Neutrophil (primary cell): ENCODE results near the gene DPH2.

Source experiments
- H3K27ac ChIP-seq: fragments of 200-600 bp; sonication (generic); 2 replicates; pipeline ENCODE4 v1.5.1; 2016; ENCODE audit warnings: mild to moderate bottlenecking, moderate library complexity
- H3K27me3 ChIP-seq: fragments of 200-600 bp; sonication (generic); 2 replicates; pipeline ENCODE4 v1.6.0; 2016; ENCODE audit warnings: mild to moderate bottlenecking
- H3K36me3 ChIP-seq: fragments of 200-600 bp; sonication (generic); 2 replicates; pipeline ENCODE4 v1.5.1; 2017
- H3K4me1 ChIP-seq, 2 experiments: fragments of 200-600 bp in 1 of 2; sonication (generic) in 1 of 2; 1 replicate in 1 of 2; 2 replicates in 1 of 2; pipeline versions ENCODE4 v1.5.1 to v1.6.1; 2013 to 2016; ENCODE audit warnings: low read depth in 1 of 2, low read length in 1 of 2, mild to moderate bottlenecking in 1 of 2, moderate library complexity in 1 of 2; ENCODE audit not compliant: control insufficient read depth in 1 of 2, insufficient read depth in 1 of 2
- H3K4me3 ChIP-seq, 2 experiments: fragments of 200-600 bp in 1 of 2; sonication (generic) in 1 of 2; 1 replicate in 1 of 2; 2 replicates in 1 of 2; pipeline ENCODE4 v1.5.1; 2013 to 2016; ENCODE audit warnings: low read depth in 1 of 2, low read length in 1 of 2, mild to moderate bottlenecking in 1 of 2, moderate library complexity in 1 of 2
- H3K9me3 ChIP-seq: fragments of 200-600 bp; sonication (generic); 2 replicates; pipeline ENCODE4 v1.5.1; 2016
- TF ChIP-seq, protein P1 (sequence below): fragments of 200-600 bp; sonication (generic); IDR thresholded peaks from 2 replicates; pipeline ENCODE4 v1.5.1; 2016; ENCODE audit warnings: antibody characterized with exemption

DPH2 gene

DNA sequence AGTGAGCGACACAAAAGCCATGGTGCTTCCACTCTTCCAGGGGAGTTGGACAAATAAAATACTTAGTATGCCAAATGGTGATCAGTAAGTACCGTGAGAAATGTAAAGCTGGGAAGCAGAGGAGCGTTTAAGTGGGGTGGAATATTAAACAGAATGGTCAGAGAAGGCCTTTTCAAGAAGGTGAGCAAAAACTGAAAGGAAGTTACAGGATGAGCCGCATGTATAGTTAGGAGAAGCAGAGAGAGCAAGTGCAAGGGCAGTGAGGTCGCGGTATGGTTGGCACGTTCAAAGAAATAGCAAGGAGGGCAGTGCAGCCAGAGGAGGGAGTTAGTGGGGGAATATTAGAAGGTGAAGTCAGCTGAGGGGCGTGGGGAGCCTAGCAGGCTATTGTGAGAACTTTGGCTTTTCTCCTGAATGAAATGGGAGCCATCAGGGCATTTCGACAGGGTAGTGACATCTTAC lies 4.2 kb downstream of the DPH2 start:
- peak overlapping the region; percentile 98 for H3K27ac ChIP-seq
- peaks cover 30% of the 10 kb centered on the region for H3K36me3 ChIP-seq
- no peaks in the 10 kb centered on the region for H3K9me3 ChIP-seq
- peak overlapping the region; percentile 96 for H3K4me3 ChIP-seq
- peaks cover 57 to 60% of the 10 kb centered on the region in 2 experiments for H3K4me1 ChIP-seq
- no peaks in the 10 kb centered on the region for H3K27me3 ChIP-seq
- TF ChIP-seq, protein P1, sequence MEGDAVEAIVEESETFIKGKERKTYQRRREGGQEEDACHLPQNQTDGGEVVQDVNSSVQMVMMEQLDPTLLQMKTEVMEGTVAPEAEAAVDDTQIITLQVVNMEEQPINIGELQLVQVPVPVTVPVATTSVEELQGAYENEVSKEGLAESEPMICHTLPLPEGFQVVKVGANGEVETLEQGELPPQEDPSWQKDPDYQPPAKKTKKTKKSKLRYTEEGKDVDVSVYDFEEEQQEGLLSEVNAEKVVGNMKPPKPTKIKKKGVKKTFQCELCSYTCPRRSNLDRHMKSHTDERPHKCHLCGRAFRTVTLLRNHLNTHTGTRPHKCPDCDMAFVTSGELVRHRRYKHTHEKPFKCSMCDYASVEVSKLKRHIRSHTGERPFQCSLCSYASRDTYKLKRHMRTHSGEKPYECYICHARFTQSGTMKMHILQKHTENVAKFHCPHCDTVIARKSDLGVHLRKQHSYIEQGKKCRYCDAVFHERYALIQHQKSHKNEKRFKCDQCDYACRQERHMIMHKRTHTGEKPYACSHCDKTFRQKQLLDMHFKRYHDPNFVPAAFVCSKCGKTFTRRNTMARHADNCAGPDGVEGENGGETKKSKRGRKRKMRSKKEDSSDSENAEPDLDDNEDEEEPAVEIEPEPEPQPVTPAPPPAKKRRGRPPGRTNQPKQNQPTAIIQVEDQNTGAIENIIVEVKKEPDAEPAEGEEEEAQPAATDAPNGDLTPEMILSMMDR: no peak

DNA sequence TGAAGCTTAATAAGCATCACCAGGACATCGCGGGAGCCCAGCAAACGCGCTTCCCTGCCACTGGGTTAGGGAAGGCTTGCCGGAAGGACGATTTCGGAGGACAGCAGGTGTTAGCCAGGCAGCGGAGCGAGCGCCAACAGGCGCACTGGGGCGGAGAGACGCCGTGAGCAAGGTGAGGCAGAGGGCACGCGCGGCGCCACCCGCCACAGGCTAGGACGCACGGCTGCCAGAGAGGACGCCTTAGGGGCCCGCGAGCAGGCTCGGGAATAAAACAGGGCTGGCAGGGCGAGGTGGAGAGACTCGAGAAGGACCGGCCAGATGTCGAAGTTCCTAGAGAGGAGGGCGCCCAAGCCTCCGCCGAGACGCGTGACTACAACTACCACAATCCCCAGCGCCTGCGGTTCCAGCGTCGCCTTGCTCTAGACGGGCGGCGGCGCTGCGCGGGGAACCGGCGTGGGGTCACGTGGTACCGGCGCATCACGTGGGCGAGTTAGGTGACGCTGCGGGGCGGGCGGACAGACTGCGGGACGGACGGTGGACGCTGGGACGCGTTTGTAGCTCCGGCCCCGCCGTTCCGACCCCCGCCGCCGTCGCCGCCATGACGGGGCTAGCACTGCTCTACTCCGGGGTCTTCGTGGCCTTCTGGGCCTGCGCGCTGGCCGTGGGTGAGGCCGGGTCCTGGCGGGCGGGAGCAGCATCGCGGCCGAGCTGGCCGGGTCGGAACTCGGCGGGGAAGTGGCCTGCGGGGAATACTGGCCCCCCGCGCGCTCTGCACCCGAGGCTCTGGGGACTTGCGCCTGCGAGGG lies 4.8 kb downstream of the DPH2 start, which contains the start of gene ATP6V0B:
Gene ATP6V0B, plus strand, starts transcription at position 518 of the 806 bp plus-strand sequence. Its CDS starts 81 bp downstream, at position 599.
- Histone ChIP-seq H3K36me3 (peaks cover 30% of the 10 kb centered on the region), H3K27ac (peak within 1 kb of the TSS; percentile 98), H3K4me3 (peak within 1 kb of the TSS; percentile 96), H3K9me3 (no peaks in the 10 kb centered on the region), H3K4me1 (peaks cover 54 to 55% of the 10 kb centered on the region in 2 experiments), H3K27me3 (peaks cover 4% of the 10 kb centered on the region)
- TF ChIP-seq, protein P1: peak; percentile 43

DNA sequence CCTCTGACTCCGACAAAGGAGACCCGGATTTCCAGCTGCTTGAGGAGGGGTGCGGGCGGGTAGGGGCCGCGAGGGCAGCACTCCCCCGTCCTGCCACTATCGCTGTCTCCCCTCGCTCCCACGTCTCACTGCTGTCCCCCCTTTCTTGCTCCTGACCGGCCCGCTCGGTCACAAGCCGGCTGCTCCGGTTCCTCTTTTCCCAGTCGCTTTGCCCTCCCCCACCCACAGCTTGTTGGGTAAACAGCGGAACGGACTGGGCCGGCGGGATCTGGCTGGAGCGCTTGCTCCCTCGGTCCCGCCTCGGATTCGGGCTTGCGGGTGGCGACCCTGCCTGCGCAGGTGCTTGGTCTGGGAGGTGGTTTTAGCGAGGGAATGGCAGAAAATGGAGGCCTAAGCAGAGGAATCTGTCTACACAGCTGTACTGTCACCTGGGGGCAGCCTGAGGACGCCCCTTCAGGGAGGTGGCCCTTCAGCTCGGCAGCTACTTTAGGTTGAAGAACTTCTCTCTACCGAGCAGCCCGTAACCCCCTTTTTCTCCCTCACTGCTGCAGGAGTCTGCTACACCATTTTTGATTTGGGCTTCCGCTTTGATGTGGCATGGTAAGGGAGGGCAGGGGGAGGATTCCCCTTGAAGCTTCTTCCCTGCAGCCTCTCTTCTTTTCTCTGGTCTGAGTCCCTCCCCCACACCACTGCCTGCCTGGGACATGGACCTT lies 5.6 kb downstream of the DPH2 start:
- H3K27me3 ChIP-seq: peaks cover 12% of the 10 kb centered on the region
- peaks cover 30% of the 10 kb centered on the region for H3K36me3 ChIP-seq
- TF ChIP-seq, protein P1: peak; percentile 3
- no peaks in the 10 kb centered on the region for H3K9me3 ChIP-seq
- H3K4me3 ChIP-seq: peak overlapping the region; percentile 96
- peak overlapping the region; percentile 98 for H3K27ac ChIP-seq
- peaks cover 54 to 56% of the 10 kb centered on the region in 2 experiments for H3K4me1 ChIP-seq

DNA sequence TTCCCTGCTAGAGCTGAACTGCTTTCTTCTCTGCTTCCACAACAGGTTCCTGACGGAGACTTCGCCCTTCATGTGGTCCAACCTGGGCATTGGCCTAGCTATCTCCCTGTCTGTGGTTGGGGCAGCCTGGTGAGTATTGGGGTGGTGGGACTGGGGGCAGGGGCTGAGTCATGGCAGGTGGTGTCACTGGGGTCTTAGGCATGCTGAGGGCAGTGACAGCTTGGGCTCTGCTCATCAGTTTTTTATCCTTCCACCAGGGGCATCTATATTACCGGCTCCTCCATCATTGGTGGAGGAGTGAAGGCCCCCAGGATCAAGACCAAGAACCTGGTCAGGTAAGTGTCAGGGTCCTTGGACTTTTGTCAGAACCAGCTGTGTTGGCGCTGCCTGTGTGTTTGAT lies 6.2 kb downstream of the DPH2 start:
- Histone ChIP-seq H3K4me3 (peak overlapping the region; percentile 96), H3K9me3 (no peaks in the 10 kb centered on the region)

DNA sequence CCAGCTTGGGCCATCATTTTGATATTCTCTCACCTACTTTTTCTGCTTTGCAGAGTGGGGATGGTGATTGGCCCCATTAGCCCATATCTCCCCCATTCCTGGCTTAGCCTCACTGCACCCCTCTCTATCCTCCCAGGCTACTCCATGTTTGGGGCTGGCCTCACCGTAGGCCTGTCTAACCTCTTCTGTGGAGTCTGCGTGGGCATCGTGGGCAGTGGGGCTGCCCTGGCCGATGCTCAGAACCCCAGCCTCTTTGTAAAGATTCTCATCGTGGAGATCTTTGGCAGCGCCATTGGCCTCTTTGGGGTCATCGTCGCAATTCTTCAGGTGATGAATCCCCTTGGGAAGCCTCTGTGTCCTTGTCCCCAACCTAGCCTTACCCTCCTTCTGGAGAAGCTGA lies 7.1 kb downstream of the DPH2 start:
- peaks cover 13% of the 10 kb centered on the region for H3K27me3 ChIP-seq
- H3K36me3 ChIP-seq: peaks cover 30% of the 10 kb centered on the region
- peak overlapping the region; percentile 98 for H3K27ac ChIP-seq
- peaks cover 64 to 68% of the 10 kb centered on the region in 2 experiments for H3K4me1 ChIP-seq
- no peaks in the 10 kb centered on the region for H3K9me3 ChIP-seq
- TF ChIP-seq, protein P1: no peak
- peak overlapping the region; percentile 96 for H3K4me3 ChIP-seq

More for the DNA sequence above, 6.2 kb downstream of the DPH2 start:
- Histone ChIP-seq H3K36me3 (peaks cover 30% of the 10 kb centered on the region), H3K4me1 (peaks cover 60% of the 10 kb centered on the region in 2 experiments), H3K27me3 (peaks cover 13% of the 10 kb centered on the region), H3K27ac (peak overlapping the region; percentile 98)
- TF ChIP-seq, protein P1: no peak
